Lower lobe of right lung (tissue), 2 donors: ENCODE measurements around the gene SQSTM1. TPM values are rescaled to one million over a fixed set of nuclear protein-coding genes. Genes with fewer than 3 reads are reported as not detected.

ENCODE experiments used
- ATAC-seq, 2 donors: fragments of 200-7000 bp; cut with Tn5 transposase; one replicate each; pipeline ENCODE4 v1.9.1; 2020 to 2022; ENCODE audit warnings: mild to moderate bottlenecking in 2 of 2, moderate library complexity in 2 of 2
- DNase-seq: peaks from one replicate; pipeline ENCODE4 v3.0.0-alpha.2; 2020
- H3K27ac ChIP-seq: fragments of 200-600 bp; one replicate; pipeline ENCODE4 v1.8.0; 2022
- H3K27me3 ChIP-seq: fragments of 200-600 bp; one replicate; pipeline ENCODE4 v1.8.0; 2022; ENCODE audit warnings: low read depth
- H3K36me3 ChIP-seq: fragments of 200-600 bp; one replicate; pipeline ENCODE4 v1.8.0; 2022; ENCODE audit warnings: mild to moderate bottlenecking
- H3K4me1 ChIP-seq: fragments of 200-600 bp; one replicate; pipeline ENCODE4 v1.8.0; 2022
- H3K4me3 ChIP-seq: fragments of 200-600 bp; one replicate; pipeline ENCODE4 v1.8.0; 2022; ENCODE audit warnings: mild to moderate bottlenecking
- H3K9me3 ChIP-seq: fragments of 200-600 bp; one replicate; pipeline ENCODE4 v1.8.0; 2022
- intact Hi-C: fragments of 100-400 bp; cut with DNase I; formaldehyde crosslinking; loops from one replicate; pipeline ENCODE4 v1.11.0; 2022
- total RNA-seq: library from RNA; stranded (reverse); fragmentation: NEBNext Ultra II Directional; extraction: Animal tissue kit (Norgen Biotek cat#: 25700); gene quantifications from one replicate; pipeline ENCODE4 v1.2.1, GENCODE V29; 2021
- TF ChIP-seq, protein P1 (sequence below): fragments of 200-600 bp; IDR thresholded peaks from one replicate; pipeline ENCODE4 v1.8.0; 2022; ENCODE audit warnings: antibody characterized with exemption, mild to moderate bottlenecking
- donor health status: DM: no; HTN: yes; CAD: no; lungs with severe emphysema.

The SQSTM1 gene
- total RNA-seq, 1 donor from 2014 or later: 450 TPM

DNA sequence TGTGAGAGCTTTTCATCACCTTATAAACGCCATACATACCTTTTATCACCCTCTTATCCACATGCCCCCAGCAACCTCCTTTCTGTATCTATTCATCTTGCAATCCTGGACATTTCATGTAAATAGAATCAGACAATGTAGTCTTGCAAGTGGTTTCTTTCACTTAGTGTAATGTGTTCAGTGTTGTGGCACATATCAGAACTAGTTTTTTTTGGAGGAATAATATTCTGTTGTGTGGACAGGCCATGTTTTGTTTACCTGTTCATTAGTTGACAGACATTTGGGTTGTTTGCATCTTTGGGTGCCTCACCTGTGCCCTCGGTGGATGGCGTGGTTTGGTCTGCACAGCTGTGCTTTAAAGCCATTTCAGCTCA, 1.3 kb downstream of the SQSTM1 start:
- Histone ChIP-seq H3K36me3 (peaks cover 51% of the 10 kb centered on the region), H3K4me1 (peaks cover 83% of the 10 kb centered on the region), H3K4me3 (peak overlapping the region; percentile 97), H3K9me3 (no peaks in the 10 kb centered on the region), H3K27me3 (no peaks in the 10 kb centered on the region), H3K27ac (peak overlapping the region; percentile 100)
- TF ChIP-seq, protein P1, sequence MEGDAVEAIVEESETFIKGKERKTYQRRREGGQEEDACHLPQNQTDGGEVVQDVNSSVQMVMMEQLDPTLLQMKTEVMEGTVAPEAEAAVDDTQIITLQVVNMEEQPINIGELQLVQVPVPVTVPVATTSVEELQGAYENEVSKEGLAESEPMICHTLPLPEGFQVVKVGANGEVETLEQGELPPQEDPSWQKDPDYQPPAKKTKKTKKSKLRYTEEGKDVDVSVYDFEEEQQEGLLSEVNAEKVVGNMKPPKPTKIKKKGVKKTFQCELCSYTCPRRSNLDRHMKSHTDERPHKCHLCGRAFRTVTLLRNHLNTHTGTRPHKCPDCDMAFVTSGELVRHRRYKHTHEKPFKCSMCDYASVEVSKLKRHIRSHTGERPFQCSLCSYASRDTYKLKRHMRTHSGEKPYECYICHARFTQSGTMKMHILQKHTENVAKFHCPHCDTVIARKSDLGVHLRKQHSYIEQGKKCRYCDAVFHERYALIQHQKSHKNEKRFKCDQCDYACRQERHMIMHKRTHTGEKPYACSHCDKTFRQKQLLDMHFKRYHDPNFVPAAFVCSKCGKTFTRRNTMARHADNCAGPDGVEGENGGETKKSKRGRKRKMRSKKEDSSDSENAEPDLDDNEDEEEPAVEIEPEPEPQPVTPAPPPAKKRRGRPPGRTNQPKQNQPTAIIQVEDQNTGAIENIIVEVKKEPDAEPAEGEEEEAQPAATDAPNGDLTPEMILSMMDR: no peak
- no peak for ATAC-seq
- peak; percentile 16 for DNase-seq
- intact Hi-C loops: no loop called here

DNA sequence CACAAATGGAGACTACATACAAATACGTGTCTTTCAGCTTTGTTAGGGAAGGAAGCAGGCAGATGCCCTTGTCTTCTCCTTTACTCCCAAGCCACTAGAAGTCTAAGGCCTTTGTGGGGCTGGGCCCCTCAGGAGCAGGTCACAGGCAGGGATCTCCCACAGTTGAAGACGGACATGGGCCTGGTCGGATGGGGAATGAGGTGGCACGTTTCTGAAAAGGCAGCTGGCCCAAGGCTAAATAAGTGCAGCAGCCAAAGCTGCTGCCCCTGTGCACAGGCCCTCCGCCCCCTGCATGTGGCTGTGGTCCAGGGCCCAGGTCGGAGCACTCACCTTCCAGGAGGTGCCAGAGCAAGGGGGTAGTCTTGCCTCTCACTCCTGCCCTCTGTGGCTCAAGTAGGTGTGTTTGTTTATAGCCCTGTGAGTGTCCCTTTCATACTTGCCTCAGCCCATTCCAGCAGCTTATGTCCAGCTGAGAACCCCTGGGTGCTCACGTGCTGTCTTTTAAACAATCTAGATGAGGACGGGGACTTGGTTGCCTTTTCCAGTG, 1.8 kb downstream of the SQSTM1 start:
- Histone ChIP-seq H3K36me3 (peaks cover 56% of the 10 kb centered on the region), H3K9me3 (no peaks in the 10 kb centered on the region), H3K27me3 (no peaks in the 10 kb centered on the region), H3K27ac (peak overlapping the region; percentile 100), H3K4me1 (peaks cover 83% of the 10 kb centered on the region), H3K4me3 (peak overlapping the region; percentile 97)
- TF ChIP-seq, protein P1: no peak
- DNase-seq (peak; percentile 40), ATAC-seq (no peak)
- intact Hi-C loops: no loop called here

DNA sequence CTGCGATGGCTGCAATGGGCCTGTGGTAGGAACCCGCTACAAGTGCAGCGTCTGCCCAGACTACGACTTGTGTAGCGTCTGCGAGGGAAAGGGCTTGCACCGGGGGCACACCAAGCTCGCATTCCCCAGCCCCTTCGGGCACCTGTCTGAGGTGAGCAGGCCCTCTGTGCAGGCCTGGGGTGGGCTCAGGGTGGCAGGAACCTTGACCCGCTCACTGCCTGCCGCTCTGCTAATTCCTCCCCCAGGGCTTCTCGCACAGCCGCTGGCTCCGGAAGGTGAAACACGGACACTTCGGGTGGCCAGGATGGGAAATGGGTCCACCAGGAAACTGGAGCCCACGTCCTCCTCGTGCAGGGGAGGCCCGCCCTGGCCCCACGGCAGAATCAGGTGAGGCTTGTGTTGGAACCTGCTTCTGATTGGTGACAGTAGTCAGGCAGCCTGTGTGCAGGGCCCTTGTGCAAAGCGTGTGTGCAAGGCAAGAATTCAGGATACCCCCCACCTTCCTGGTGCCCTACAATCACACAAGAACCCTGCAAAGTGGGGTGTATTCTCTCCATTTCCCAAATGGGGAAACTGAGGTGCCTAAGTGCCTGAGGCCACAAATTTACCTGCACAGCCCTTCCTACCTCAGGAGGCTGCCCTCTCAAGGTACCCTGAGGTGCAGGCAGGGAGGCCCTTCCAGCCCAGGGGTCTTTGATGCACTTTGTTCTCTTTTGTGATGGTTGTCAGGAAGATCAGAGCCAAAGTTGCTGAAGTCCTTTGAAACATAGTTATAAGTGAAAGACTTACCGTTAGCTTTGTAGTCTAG, 3.4 kb downstream of the SQSTM1 start:
- TF ChIP-seq, protein P1: no peak
- Histone ChIP-seq H3K27me3 (no peaks in the 10 kb centered on the region), H3K27ac (no peak overlapping the region), H3K4me1 (peaks cover 75% of the 10 kb centered on the region), H3K36me3 (peaks cover 72% of the 10 kb centered on the region), H3K4me3 (peak overlapping the region; percentile 97), H3K9me3 (no peaks in the 10 kb centered on the region)
- intact Hi-C loops: no loop called here
- DNase-seq: peak; percentile 42
- ATAC-seq: no peak

DNA sequence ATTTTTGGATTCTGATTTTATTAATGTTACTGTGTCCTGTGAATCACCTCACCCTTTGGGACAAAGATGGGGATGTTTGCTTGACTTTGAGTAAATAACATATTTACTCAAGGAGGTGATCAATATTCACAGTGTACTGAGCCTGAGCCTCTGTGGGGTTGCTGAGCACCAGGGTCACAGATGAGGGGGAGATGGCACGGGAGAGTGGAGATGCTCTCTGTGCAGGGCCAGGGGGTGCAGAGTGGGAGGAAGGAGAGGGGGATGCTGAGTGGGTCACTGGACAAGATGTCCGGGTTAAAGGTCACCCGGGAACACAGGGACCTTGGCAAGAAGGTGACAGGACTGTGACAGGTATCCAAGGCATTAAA, 4.0 kb downstream of the SQSTM1 start:
- H3K27ac ChIP-seq: no peak overlapping the region

DNA sequence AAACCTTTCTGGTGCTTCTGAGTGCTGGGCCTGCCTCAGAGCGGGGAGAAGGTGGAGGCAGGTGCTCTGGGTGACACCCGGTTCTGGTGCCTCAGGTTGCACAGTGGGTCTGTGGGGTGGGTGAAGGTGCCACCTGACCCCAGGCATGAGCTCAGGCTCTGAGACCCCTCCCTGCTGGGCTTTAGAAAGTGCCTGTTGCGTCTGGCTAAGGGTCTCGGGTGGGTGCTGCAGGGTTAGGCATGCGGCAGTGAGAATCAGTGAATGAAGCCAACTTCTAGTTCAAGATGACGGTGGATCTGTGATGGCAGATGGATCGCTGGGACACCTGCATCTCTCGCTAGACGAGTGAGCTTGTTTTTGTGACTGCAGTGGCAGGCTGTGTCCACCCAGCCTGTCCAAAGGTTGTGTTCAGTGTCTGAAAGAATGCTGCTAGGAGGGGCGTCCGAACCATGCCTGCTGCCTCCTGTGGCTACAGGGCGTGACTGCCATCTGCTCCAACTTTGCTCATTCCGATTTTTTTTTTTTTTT, 5.0 kb downstream of the SQSTM1 start:
- no peak overlapping the region for H3K27ac ChIP-seq
- no peak overlapping the region for H3K4me3 ChIP-seq
- peaks cover 62% of the 10 kb centered on the region for H3K4me1 ChIP-seq
- H3K27me3 ChIP-seq: no peaks in the 10 kb centered on the region
- TF ChIP-seq, protein P1: no peak
- ATAC-seq (no peak), DNase-seq (no peak)
- peaks cover 88% of the 10 kb centered on the region for H3K36me3 ChIP-seq
- intact Hi-C loops: no loop called here
- no peaks in the 10 kb centered on the region for H3K9me3 ChIP-seq

More for the DNA sequence above, 4.0 kb downstream of the SQSTM1 start:
- Histone ChIP-seq H3K4me3 (no peak overlapping the region), H3K36me3 (peaks cover 78% of the 10 kb centered on the region), H3K4me1 (peaks cover 69% of the 10 kb centered on the region), H3K9me3 (no peaks in the 10 kb centered on the region), H3K27me3 (no peaks in the 10 kb centered on the region)
- intact Hi-C loops: no loop called here
- DNase-seq (no peak), ATAC-seq (no peak)
- TF ChIP-seq, protein P1: no peak
